BLaER1 (cell line): ENCODE measurements around the gene JPT2.
A peak's percentile ranks its signal among the peaks of the same experiment; 100 is the strongest.

Source experiments
- H3K27ac ChIP-seq: shearing (Covaris generic); formaldehyde crosslinking; 2 replicates; pipeline ENCODE4 v1.8.1; 2022
- H3K27me3 ChIP-seq: shearing (Covaris generic); formaldehyde crosslinking; 2 replicates; pipeline ENCODE4 v1.8.1; 2022
- H3K36me3 ChIP-seq: shearing (Covaris generic); formaldehyde crosslinking; 2 replicates; pipeline ENCODE4 v1.8.1; 2022
- H3K4me1 ChIP-seq: shearing (Covaris generic); formaldehyde crosslinking; 2 replicates; pipeline ENCODE4 v1.8.1; 2022
- H3K4me2 ChIP-seq: shearing (Covaris generic); formaldehyde crosslinking; 2 replicates; pipeline ENCODE4 v1.8.1; 2022
- H3K4me3 ChIP-seq: shearing (Covaris generic); formaldehyde crosslinking; 2 replicates; pipeline ENCODE4 v1.8.1; 2022
- H3K9ac ChIP-seq: shearing (Covaris generic); formaldehyde crosslinking; 2 replicates; pipeline ENCODE4 v1.8.1; 2022
- H3K9me3 ChIP-seq: shearing (Covaris generic); formaldehyde crosslinking; 2 replicates; pipeline ENCODE4 v1.8.1; 2022
- H4K20me1 ChIP-seq: shearing (Covaris generic); formaldehyde crosslinking; 2 replicates; pipeline ENCODE4 v1.8.1; 2022
- Cebpa-rat ChIP-seq: shearing (Covaris generic); IDR thresholded peaks from 2 replicates; pipeline ENCODE4 v1.8.1; 2022

The JPT2 gene

GRCh38 chr16:1670866-1671265 lies 7.2 kb upstream of the JPT2 start:
- peaks cover 99% of the 10 kb centered on the region for H3K36me3 ChIP-seq

DNA sequence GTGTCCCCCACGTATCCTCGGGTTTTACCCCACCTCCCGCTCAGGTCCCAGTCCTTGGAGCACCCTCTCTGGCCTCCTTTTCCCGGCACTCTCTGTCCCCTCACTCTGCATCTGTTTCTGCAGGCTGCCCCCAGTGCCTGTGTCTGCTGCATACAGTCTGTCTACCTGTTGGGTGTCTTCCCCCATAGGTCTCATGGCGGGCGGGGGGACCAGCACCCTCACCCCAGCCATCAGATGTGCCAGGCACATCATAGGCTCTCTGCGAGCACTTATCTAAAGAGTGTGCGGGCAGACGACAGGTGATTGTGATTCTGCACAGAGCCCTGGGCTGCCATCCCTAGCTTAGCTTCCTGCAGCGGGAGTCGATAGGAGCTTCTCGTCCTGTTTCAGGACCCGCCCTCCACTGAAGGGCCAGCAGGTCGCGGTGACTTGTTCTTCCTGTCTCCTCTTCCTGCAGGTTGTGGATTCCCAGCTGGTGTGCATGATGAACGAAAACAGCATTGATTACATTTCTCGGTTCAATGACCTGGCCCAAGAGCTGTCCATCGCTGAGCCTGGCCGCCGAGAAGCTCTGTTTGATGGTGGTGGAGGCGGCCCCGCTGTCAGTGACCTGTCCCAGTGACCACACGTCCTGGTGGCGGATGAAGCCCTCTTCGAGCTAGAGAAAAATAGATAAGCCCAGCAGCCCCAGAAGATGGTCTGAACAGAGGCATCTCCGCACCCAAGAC lies 4.5 kb upstream of the JPT2 start:
- H3K4me3 ChIP-seq: no peak overlapping the region
- no peaks in the 10 kb centered on the region for H3K27me3 ChIP-seq
- no peaks in the 10 kb centered on the region for H3K9me3 ChIP-seq
- peaks cover 18% of the 10 kb centered on the region; the same call in 1 of the 2 replicates for H4K20me1 ChIP-seq
- H3K9ac ChIP-seq: no peak overlapping the region
- H3K36me3 ChIP-seq: peaks cover 84% of the 10 kb centered on the region
- H3K4me2 ChIP-seq: no peak overlapping the region
- peaks cover 27% of the 10 kb centered on the region for H3K4me1 ChIP-seq
- no peak for TF ChIP-seq Cebpa-rat
- H3K27ac ChIP-seq: no peak overlapping the region

More at GRCh38 chr16:1670866-1671265, 7.2 kb upstream of the JPT2 start:
- Histone ChIP-seq H3K4me1 (peaks cover 7% of the 10 kb centered on the region), H3K27me3 (no peaks in the 10 kb centered on the region), H3K9me3 (no peaks in the 10 kb centered on the region), H3K9ac (no peak overlapping the region), H3K4me3 (no peak overlapping the region), H4K20me1 (0 out of 2 replicates have a peak, but pooled peaks cover 1% of the 10 kb centered on the region), H3K4me2 (no peak overlapping the region), H3K27ac (no peak overlapping the region)
- no peak for TF ChIP-seq Cebpa-rat

DNA sequence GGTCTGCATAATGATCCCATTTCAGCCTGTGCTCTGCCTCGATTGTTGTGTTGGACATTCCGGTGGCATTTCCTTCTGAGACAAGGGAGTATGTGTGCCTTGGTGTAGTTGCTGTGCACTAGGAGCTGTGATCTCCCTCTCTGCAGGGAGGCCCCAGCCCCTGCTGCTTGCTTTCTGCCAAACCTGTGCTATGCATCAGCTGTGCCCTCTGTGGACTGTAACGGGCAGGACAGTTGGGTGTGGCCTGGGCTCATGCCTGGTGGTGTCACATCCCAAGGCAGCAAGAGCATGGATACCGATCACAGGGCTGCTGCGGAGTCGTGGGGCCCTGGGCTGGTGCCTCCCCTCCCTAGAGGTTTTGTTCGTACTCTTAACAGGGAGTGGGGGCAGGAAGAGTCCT lies 3.8 kb upstream of the JPT2 start:
- Histone ChIP-seq H3K36me3 (peaks cover 77% of the 10 kb centered on the region), H3K27me3 (no peaks in the 10 kb centered on the region), H3K9ac (no peak overlapping the region), H3K4me1 (peaks cover 31% of the 10 kb centered on the region), H3K4me3 (no peak overlapping the region), H3K4me2 (no peak overlapping the region), H4K20me1 (peaks cover 24% of the 10 kb centered on the region), H3K27ac (no peak overlapping the region), H3K9me3 (no peaks in the 10 kb centered on the region)
- TF ChIP-seq Cebpa-rat: no peak

DNA sequence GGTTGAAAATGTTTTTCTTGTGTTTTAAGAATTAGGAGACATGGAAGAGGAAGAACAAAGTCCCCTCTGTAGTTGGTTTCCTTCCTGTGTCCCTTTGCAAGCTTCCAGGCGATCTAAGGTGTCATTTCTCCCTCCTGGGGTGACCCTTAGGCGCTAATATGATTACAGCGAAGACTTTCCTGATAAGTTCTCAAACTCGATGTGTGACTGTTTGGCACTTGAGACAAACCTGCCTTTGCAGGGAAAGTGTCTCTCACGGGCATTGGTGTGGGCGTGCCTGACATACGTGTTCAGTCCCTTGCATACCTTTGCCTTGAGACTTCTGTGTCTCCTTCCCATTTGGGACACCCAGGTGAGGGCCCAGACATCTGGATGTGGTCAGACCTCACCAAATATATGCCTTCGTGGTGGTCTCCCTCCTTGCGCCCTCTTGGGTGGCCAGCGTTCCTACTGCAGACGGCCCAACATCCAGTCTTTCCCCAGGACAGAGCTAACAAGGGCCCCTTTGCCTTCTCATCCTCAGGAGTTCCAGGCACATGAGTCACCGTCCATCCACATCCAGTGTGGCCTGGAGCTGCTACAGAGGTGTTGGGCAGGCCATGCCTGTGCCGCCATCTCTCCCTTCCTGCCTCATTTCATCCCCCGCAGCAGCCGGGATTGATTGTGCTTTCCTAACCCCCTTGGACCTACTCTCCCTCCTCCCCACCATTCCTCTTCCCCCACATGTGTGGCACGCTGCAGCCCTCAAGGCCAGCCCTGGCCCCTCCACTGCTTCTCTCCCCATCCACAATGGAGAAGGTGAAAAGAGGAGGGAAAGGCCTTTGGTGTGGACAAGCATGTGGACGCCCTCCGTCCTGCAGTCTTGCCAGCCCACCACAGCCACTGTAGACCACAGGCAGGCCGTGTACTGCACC lies 3.1 kb upstream of the JPT2 start:
- no peak for TF ChIP-seq Cebpa-rat
- Histone ChIP-seq H3K36me3 (peaks cover 72% of the 10 kb centered on the region), H4K20me1 (peaks cover 32% of the 10 kb centered on the region), H3K27ac (no peak overlapping the region), H3K27me3 (no peaks in the 10 kb centered on the region), H3K4me2 (no peak overlapping the region), H3K4me1 (peaks cover 38% of the 10 kb centered on the region), H3K4me3 (no peak overlapping the region), H3K9ac (no peak overlapping the region), H3K9me3 (no peaks in the 10 kb centered on the region)

DNA sequence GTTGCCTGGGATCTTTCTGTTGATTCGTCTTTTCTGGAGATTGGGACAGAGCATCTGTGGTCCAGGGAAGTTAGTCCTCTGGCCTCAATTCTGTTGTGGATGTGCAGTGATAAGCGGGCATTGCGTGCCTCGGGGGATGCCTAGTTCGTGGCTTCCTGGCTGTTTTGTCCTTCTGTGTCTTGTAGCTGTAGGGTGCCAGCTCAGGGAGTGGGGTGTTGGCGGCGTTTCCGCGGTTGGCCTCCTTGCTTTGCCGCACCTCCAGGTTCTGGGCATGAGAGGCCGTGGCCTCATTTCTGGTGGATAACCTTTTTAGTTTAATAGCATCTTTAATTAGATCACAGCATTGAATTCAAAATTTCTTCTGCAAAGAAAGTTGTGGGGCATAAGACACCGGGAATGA lies 1.4 kb upstream of the JPT2 start:
- H3K4me1 ChIP-seq: peaks cover 55% of the 10 kb centered on the region
- H3K27me3 ChIP-seq: no peaks in the 10 kb centered on the region
- H3K4me3 ChIP-seq: no peak overlapping the region
- no peak overlapping the region for H3K27ac ChIP-seq
- no peak for TF ChIP-seq Cebpa-rat
- H4K20me1 ChIP-seq: peaks cover 48% of the 10 kb centered on the region
- H3K9ac ChIP-seq: no peak overlapping the region
- no peaks in the 10 kb centered on the region for H3K9me3 ChIP-seq
- peaks cover 73% of the 10 kb centered on the region for H3K36me3 ChIP-seq
- H3K4me2 ChIP-seq: peak overlapping the region; percentile 85; the same call in 1 of the 2 replicates

GRCh38 chr16:1677339-1677738 lies 740 bp upstream of the JPT2 start:
- no peak for TF ChIP-seq Cebpa-rat
- Histone ChIP-seq H3K27me3 (no peaks in the 10 kb centered on the region), H3K9ac (no peak overlapping the region), H3K27ac (peak overlapping the region; percentile 30; the same call in 1 of the 2 replicates), H3K4me1 (peaks cover 59% of the 10 kb centered on the region), H4K20me1 (peaks cover 55% of the 10 kb centered on the region), H3K4me3 (peak overlapping the region; percentile 84), H3K36me3 (peaks cover 71% of the 10 kb centered on the region), H3K9me3 (no peaks in the 10 kb centered on the region), H3K4me2 (peak overlapping the region; percentile 85)

GRCh38 chr16:1678500-1679098 lies 520 bp downstream of the JPT2 start:
- Histone ChIP-seq H3K9me3 (no peaks in the 10 kb centered on the region), H3K4me3 (peak overlapping the region; percentile 84), H3K27me3 (no peaks in the 10 kb centered on the region), H3K4me2 (peak overlapping the region; percentile 85), H3K36me3 (peaks cover 67% of the 10 kb centered on the region), H3K4me1 (peaks cover 59% of the 10 kb centered on the region), H4K20me1 (peaks cover 67% of the 10 kb centered on the region), H3K27ac (peak overlapping the region; percentile 90), H3K9ac (peak overlapping the region; percentile 92)
- TF ChIP-seq Cebpa-rat: no peak

GRCh38 chr16:1680361-1680760 lies 2.3 kb downstream of the JPT2 start:
- H3K4me2 ChIP-seq: peak overlapping the region; percentile 85
- no peak for TF ChIP-seq Cebpa-rat
- H3K27ac ChIP-seq: no peak overlapping the region
- H3K4me3 ChIP-seq: no peak overlapping the region
- H4K20me1 ChIP-seq: peaks cover 85% of the 10 kb centered on the region
- H3K27me3 ChIP-seq: no peaks in the 10 kb centered on the region
- H3K9me3 ChIP-seq: no peaks in the 10 kb centered on the region
- H3K36me3 ChIP-seq: peaks cover 67% of the 10 kb centered on the region
- peak overlapping the region; percentile 92; the same call in 1 of the 2 replicates for H3K9ac ChIP-seq
- H3K4me1 ChIP-seq: peaks cover 57% of the 10 kb centered on the region

DNA sequence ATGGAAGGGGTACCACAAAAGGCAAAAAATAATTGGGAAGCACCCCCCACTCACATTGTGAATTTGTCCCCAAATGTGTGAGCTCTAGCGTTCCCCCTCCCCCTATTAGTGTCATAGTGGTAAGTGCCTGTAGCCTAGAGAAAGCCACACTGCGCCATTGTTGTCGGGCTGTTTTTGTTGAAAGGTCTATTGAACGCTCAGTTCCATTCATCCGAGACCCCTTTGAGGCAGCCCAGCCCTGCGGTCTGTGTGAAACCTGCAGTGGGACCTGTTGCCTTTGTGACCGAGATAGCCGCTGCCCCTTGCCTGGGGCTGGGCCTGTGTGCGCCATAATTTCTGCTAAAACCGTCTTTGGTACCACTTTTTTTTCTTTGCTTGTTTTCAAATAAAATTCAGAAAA lies 3.0 kb downstream of the JPT2 start:
- Histone ChIP-seq H3K36me3 (peaks cover 67% of the 10 kb centered on the region), H4K20me1 (peaks cover 89% of the 10 kb centered on the region), H3K4me1 (peaks cover 50% of the 10 kb centered on the region), H3K9me3 (no peaks in the 10 kb centered on the region), H3K4me3 (no peak overlapping the region), H3K9ac (peak overlapping the region; percentile 92; the same call in 1 of the 2 replicates), H3K27me3 (no peaks in the 10 kb centered on the region), H3K4me2 (peak overlapping the region; percentile 85), H3K27ac (peak overlapping the region; percentile 38; the same call in 1 of the 2 replicates)
- TF ChIP-seq Cebpa-rat: no peak
